Neuron (in vitro differentiated cells): ENCODE measurements around the gene LRRC59.
"Not testable (repeated sequence)": the region's sequence is repeated elsewhere in the genome, so short reads cannot be mapped to it uniquely, and the experiment has no call there.

Experiments used
- H2AFZ ChIP-seq: one replicate; pipeline ENCODE4 v1.6.1; 2013; ENCODE audit warnings: low read depth, mild to moderate bottlenecking, inconsistent platforms, low read length, moderate library complexity
- H3K27me3 ChIP-seq: one replicate; pipeline ENCODE4 v1.6.1; 2013; ENCODE audit warnings: low read length; ENCODE audit not compliant: insufficient read depth
- H3K36me3 ChIP-seq: one replicate; pipeline ENCODE4 v1.6.1; 2013; ENCODE audit warnings: low read length; ENCODE audit not compliant: insufficient read depth
- H3K4me1 ChIP-seq: one replicate; pipeline ENCODE4 v1.6.1; 2013; ENCODE audit warnings: low read length; ENCODE audit not compliant: insufficient read depth
- H3K4me3 ChIP-seq: 2 replicates; pipeline ENCODE4 v1.5.1; 2013; ENCODE audit warnings: mild to moderate bottlenecking, low read length, moderate library complexity
- H3K9me3 ChIP-seq: one replicate; pipeline ENCODE4 v1.6.1; 2013; ENCODE audit warnings: low read length

The LRRC59 gene

GRCh38 chr17:50419577-50419976, 22.3 kb upstream of the LRRC59 start:
- H3K4me3 ChIP-seq, H2AFZ ChIP-seq, H3K27me3 ChIP-seq, H3K4me1 ChIP-seq, H3K36me3 ChIP-seq, H3K9me3 ChIP-seq: not testable (repeated sequence)

- peaks cover 10% of the 10 kb centered on the region for H3K27me3 ChIP-seq
- H3K36me3 ChIP-seq = no peaks in the 10 kb centered on the region
- H2AFZ ChIP-seq = no peak overlapping the region
- no peaks in the 10 kb centered on the region for H3K4me1 ChIP-seq
- H3K9me3 ChIP-seq = no peaks in the 10 kb centered on the region
- H3K4me3 ChIP-seq = no peak overlapping the region
Observed at GRCh38 chr17:50414808-50415207, 17.5 kb upstream of the LRRC59 start.

GRCh38 chr17:50412188-50412732, 14.9 kb upstream of the LRRC59 start:
- no peaks in the 10 kb centered on the region for H3K36me3 ChIP-seq
- no peaks in the 10 kb centered on the region for H3K9me3 ChIP-seq
- H3K27me3 ChIP-seq = peaks cover 10% of the 10 kb centered on the region
- no peaks in the 10 kb centered on the region for H3K4me1 ChIP-seq
- no peak overlapping the region for H2AFZ ChIP-seq
- no peak overlapping the region for H3K4me3 ChIP-seq

GRCh38 chr17:50407921-50408320, 10.6 kb upstream of the LRRC59 start:
- Histone ChIP-seq H3K36me3 (no peaks in the 10 kb centered on the region), H3K4me1 (no peaks in the 10 kb centered on the region), H3K9me3 (no peaks in the 10 kb centered on the region), H3K27me3 (peaks cover 21% of the 10 kb centered on the region), H3K4me3 (no peak overlapping the region), H2AFZ (no peak overlapping the region)

GRCh38 chr17:50406578-50406977, 9.3 kb upstream of the LRRC59 start:
- H2AFZ ChIP-seq = no peak overlapping the region
- peaks cover 21% of the 10 kb centered on the region for H3K27me3 ChIP-seq
- H3K4me1 ChIP-seq = no peaks in the 10 kb centered on the region
- H3K36me3 ChIP-seq = no peaks in the 10 kb centered on the region
- no peak overlapping the region for H3K4me3 ChIP-seq
- no peaks in the 10 kb centered on the region for H3K9me3 ChIP-seq

GRCh38 chr17:50405351-50405750, 8.0 kb upstream of the LRRC59 start:
- not testable (repeated sequence) for H3K9me3 ChIP-seq, H3K4me1 ChIP-seq, H3K36me3 ChIP-seq, H3K4me3 ChIP-seq, H2AFZ ChIP-seq
- H3K27me3 ChIP-seq = peaks cover 16% of the 10 kb centered on the region

- not testable (repeated sequence) for H3K27me3 ChIP-seq, H3K9me3 ChIP-seq, H3K36me3 ChIP-seq, H2AFZ ChIP-seq, H3K4me3 ChIP-seq
- H3K4me1 ChIP-seq = peaks cover 10% of the 10 kb centered on the region
Observed at GRCh38 chr17:50399591-50399990, 2.3 kb upstream of the LRRC59 start.

GRCh38 chr17:50398672-50399071, 1.3 kb upstream of the LRRC59 start:
- not testable (repeated sequence) for H3K27me3 ChIP-seq, H2AFZ ChIP-seq

GRCh38 chr17:50397919-50398285, 579 bp upstream of the LRRC59 start:
- Histone ChIP-seq H3K4me1 (peaks cover 10% of the 10 kb centered on the region), H3K9me3 (no peaks in the 10 kb centered on the region), H3K36me3 (peaks cover 22% of the 10 kb centered on the region), H3K27me3 (no peaks in the 10 kb centered on the region), H3K4me3 (peak overlapping the region; percentile 88), H2AFZ (no peak overlapping the region)

More at GRCh38 chr17:50398672-50399071, 1.3 kb upstream of the LRRC59 start:
- H3K9me3 ChIP-seq, H3K4me3 ChIP-seq: not testable (repeated sequence)
- peaks cover 14% of the 10 kb centered on the region for H3K36me3 ChIP-seq
- H3K4me1 ChIP-seq = peaks cover 10% of the 10 kb centered on the region

GRCh38 chr17:50396261-50397110, 837 bp downstream of the LRRC59 start:
- Histone ChIP-seq H2AFZ (peak overlapping the region; percentile 16), H3K4me3 (peak overlapping the region; percentile 88), H3K36me3 (peaks cover 35% of the 10 kb centered on the region), H3K27me3 (no peaks in the 10 kb centered on the region), H3K9me3 (no peaks in the 10 kb centered on the region), H3K4me1 (peaks cover 10% of the 10 kb centered on the region)

- H3K4me3 ChIP-seq = no peak overlapping the region
- H3K36me3 ChIP-seq = peaks cover 50% of the 10 kb centered on the region
- no peaks in the 10 kb centered on the region for H3K9me3 ChIP-seq
- no peaks in the 10 kb centered on the region for H3K27me3 ChIP-seq
- H2AFZ ChIP-seq = no peak overlapping the region
- peaks cover 10% of the 10 kb centered on the region for H3K4me1 ChIP-seq
Observed at GRCh38 chr17:50394711-50395110, 2.6 kb downstream of the LRRC59 start.

GRCh38 chr17:50393700-50394099, 3.6 kb downstream of the LRRC59 start:
- Histone ChIP-seq H3K9me3 (no peaks in the 10 kb centered on the region), H3K36me3 (peaks cover 59% of the 10 kb centered on the region), H2AFZ (no peak overlapping the region), H3K27me3 (no peaks in the 10 kb centered on the region), H3K4me1 (peaks cover 10% of the 10 kb centered on the region), H3K4me3 (no peak overlapping the region)

GRCh38 chr17:50392621-50393020, 4.7 kb downstream of the LRRC59 start:
- H2AFZ ChIP-seq = no peak overlapping the region
- no peak overlapping the region for H3K4me3 ChIP-seq
- H3K27me3 ChIP-seq = no peaks in the 10 kb centered on the region
- no peaks in the 10 kb centered on the region for H3K9me3 ChIP-seq
- H3K4me1 ChIP-seq = peaks cover 10% of the 10 kb centered on the region
- peaks cover 70% of the 10 kb centered on the region for H3K36me3 ChIP-seq

GRCh38 chr17:50389534-50389933, 7.8 kb downstream of the LRRC59 start:
- H3K9me3 ChIP-seq = no peaks in the 10 kb centered on the region
- no peak overlapping the region for H3K4me3 ChIP-seq
- no peak overlapping the region for H2AFZ ChIP-seq
- H3K4me1 ChIP-seq = no peaks in the 10 kb centered on the region
- H3K36me3 ChIP-seq = peaks cover 88% of the 10 kb centered on the region
- H3K27me3 ChIP-seq = no peaks in the 10 kb centered on the region
